Astrocyte of the spinal cord (primary cell): ENCODE data around the gene MCU.

Experiments
- DNase-seq: peaks from one replicate; pipeline ENCODE4 v3.0.0; 2011; ENCODE audit warnings: low read depth, low spot score
- H3K4me3 ChIP-seq: 2 replicates; pipeline ENCODE4 v1.5.1; 2011; ENCODE audit warnings: low read depth, mild to moderate bottlenecking, low read length, moderate library complexity
- in situ Hi-C: cut with HindIII; loops from 2 replicates; pipeline ENCODE4 v1.10.0; 2017; ENCODE audit warnings: low sequenced_read_pairs
- TF ChIP-seq, protein P1 (sequence below): IDR thresholded peaks from 2 replicates; pipeline ENCODE4 v1.5.1; 2012; ENCODE audit warnings: low read depth, mild to moderate bottlenecking, low read length, inconsistent platforms

MCU gene

DNA sequence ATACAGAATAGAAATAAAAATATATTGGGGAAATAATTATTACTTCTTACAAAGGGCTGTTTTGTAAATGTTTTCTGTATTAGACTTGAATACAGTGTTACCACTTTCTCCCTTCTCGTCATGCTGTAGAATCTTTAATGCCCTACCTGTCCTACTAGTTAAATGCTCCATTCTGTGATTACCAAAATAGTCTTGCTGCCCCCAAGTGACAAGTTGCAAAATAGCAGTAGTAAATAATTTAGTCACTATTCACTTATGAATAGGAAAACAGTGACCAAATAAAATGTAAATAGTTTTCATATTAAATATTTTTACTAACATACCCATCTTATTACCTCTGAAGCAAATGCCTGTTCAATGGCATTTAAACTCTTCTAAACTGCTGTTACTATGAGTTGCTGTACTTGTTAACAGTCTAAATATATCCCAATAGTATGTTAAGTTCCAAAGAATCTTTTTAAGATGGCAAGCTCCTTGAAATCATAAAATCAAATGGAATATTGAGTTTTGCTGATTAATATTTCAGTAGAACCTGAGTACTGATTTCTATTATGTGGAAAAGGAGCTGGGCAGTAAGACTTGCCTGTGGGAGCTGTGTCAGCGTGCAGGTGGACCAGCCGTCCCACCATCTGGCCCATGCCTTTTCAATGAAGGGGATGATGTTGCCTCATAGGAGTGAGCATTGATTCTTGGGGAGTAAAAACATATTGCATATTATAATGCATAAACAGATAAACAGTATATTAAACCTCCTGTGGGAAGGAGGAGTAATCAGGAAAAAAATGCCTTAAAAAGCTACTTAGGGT, 183.5 kb downstream of the MCU start:
- no peak overlapping the region for H3K4me3 ChIP-seq
- TF ChIP-seq, protein P1, sequence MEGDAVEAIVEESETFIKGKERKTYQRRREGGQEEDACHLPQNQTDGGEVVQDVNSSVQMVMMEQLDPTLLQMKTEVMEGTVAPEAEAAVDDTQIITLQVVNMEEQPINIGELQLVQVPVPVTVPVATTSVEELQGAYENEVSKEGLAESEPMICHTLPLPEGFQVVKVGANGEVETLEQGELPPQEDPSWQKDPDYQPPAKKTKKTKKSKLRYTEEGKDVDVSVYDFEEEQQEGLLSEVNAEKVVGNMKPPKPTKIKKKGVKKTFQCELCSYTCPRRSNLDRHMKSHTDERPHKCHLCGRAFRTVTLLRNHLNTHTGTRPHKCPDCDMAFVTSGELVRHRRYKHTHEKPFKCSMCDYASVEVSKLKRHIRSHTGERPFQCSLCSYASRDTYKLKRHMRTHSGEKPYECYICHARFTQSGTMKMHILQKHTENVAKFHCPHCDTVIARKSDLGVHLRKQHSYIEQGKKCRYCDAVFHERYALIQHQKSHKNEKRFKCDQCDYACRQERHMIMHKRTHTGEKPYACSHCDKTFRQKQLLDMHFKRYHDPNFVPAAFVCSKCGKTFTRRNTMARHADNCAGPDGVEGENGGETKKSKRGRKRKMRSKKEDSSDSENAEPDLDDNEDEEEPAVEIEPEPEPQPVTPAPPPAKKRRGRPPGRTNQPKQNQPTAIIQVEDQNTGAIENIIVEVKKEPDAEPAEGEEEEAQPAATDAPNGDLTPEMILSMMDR = peak; percentile 53

DNA sequence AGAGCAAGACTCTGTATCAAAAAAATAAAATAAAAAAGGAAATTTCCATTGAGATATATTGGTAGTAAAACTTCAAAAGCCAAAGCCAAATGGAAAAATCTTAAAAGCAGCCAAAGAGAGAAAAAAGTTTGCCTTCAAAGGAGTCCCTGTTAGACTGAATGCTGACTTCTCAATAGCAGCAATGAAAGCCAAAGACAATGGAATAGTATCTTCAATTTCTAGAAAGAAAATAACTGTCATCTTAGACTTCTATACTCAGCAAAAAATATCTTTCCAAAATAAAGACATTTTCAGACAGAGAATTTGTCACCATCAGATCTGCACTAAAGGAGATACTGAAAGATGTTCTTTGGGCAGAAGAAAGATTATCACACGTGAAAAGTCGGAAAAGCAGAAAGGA, 187.3 kb downstream of the MCU start:
- in situ Hi-C loops = no loop called here
- H3K4me3 ChIP-seq = no peak overlapping the region
- TF ChIP-seq, protein P1 = no peak
- DNase-seq = no peak

More for the DNA sequence above, 183.5 kb downstream of the MCU start:
- peak; percentile 42 for DNase-seq
- in situ Hi-C loops = no loop called here

DNA sequence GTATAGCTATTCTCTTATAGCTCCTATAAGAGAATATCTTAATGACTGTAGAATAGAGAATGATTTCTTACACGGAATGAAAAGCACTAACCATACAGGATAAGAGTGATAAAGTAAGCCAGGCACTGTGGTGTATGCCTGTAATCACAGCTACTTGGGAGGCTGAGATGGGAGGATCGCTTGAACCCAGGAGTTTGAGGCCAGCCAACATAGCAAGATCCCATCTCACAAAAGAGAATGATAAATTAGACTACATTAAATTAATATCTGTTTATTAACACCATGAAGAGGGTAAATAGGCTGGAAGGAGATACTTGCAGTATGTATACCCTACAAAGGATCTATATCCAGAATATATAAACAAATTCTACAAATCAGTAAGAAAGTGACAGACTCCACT, 189.3 kb downstream of the MCU start:
- no peak for DNase-seq
- H3K4me3 ChIP-seq = no peak overlapping the region
- TF ChIP-seq, protein P1 = no peak
- in situ Hi-C loops = no loop called here

DNA sequence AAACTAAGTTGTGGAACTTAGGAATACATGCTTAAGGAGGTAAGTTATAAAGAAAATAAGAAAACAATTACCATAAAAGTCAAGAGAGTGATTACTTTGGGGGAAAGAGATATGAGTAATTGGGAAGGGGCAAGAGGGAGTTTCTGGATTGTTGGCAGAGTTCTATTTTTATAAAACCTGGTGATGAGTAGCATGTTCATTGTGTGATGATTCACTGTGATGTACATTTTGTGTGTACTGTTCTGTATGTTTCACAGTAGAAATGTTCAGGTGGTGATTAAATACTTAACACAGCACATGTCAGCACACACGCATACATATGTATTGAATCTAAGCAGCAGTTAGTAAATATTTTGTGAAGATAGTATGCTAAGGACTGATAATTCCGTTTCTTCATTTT, 191.9 kb downstream of the MCU start:
- no peak for DNase-seq
- in situ Hi-C loops = no loop called here
- TF ChIP-seq, protein P1 = no peak
- no peak overlapping the region for H3K4me3 ChIP-seq

DNA sequence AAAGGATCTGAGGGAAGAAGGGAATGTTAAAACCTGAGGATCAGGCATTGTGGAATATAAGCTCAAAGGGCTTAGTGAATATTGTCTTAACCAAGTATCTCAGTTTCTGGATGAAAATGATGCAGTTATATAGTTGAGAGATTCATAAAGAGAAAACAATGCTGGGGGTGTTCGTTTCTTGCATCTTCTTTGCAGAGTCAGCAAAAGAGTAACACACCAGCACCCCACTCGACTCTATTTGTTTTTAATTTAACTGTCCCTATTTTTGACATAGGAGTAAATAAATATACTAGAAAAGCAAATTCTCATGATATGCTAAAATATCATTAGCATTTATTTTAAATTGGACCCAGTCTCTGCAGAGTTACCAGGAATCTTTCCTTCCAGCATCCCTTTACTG, 194.0 kb downstream of the MCU start:
- H3K4me3 ChIP-seq = no peak overlapping the region
- DNase-seq = no peak
- TF ChIP-seq, protein P1 = no peak
- in situ Hi-C loops = no loop called here

DNA sequence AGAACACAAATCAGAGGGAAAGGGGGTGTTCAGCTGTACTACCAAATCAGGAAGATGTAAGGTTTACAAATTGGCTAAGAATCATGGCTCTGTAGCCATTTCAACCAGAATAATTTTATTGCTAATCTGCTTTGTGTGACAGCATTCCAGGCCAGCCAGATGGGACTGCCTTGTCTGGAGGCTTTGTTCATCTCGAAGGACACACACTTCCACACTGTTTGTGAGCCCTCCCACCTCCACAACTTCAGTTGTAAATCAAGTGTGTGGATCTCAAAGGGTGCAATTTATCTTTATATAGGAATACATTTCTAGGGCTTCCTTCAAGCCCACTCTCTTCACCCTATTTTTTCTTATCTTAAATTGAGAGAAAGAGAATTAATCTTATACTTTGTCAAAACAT, 194.7 kb downstream of the MCU start:
- H3K4me3 ChIP-seq = no peak overlapping the region

More for the DNA sequence above, 194.7 kb downstream of the MCU start:
- in situ Hi-C loops = no loop called here
- TF ChIP-seq, protein P1 = no peak
- no peak for DNase-seq
